T-helper 1 cell (primary cell): ENCODE measurements around the gene CDS2.
"Not testable (repeated sequence)": the region's sequence is repeated elsewhere in the genome, so short reads cannot be mapped to it uniquely, and the experiment has no call there.

Experiments used
- DNase-seq, 5 donors: peaks; one replicate each; pipeline ENCODE4 v3.0.0-alpha.2; 2012 to 2020
- total RNA-seq, 4 donors: gene quantifications; one replicate each; lab custom pipeline; 2026; lab: John Stamatoyannopoulos, UW

The CDS2 gene
- 104 to 149 (median 121) reads per million in 4 donors for total RNA-seq

GRCh38 chr20:5126512-5127203 lies at the start of gene CDS2:
Gene CDS2, plus strand, starts transcription at chr20:5127008. Its CDS starts 85 bp downstream, at chr20:5127093.
- peak; percentile 100 for DNase-seq

- DNase-seq, result peak in 1 of 5 donors; percentile 63
Observed at GRCh38 chr20:5077761-5078387, 48.9 kb upstream of the CDS2 start.

- DNase-seq, result peak; percentile 14 to 97 (median 50)
Observed at GRCh38 chr20:5078399-5078958, 48.3 kb upstream of the CDS2 start.

- DNase-seq, result peak in 1 of 5 donors; percentile 85
Observed at GRCh38 chr20:5080384-5080877, 46.4 kb upstream of the CDS2 start.

DNA sequence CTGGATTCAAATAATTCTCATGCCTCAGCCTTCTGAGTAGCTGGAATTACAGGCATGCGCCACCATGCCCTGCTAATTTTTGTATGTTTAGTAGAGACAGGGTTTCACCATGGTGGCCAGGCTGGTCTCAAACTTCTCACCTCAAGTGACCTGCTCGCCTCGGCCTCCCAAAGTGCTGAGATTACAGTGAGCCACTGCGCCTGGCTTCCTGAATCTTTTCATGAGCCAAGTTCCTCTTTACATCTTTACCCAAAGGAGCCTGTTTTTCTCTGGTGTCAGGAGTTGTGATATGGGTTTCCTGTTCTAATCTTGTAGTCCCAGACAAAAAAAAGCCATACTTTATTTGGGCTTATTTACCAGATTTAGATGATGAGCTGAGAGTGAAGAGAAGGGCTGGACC lies 41.4 kb upstream of the CDS2 start:
- no peak for DNase-seq

GRCh38 chr20:5088688-5089087 lies 38.1 kb upstream of the CDS2 start:
- no peak for DNase-seq

- peak in 1 of 5 donors; percentile 69 for DNase-seq
Observed at GRCh38 chr20:5090191-5090590, 36.6 kb upstream of the CDS2 start.

- no peak for DNase-seq
Observed at GRCh38 chr20:5091902-5092301, 34.9 kb upstream of the CDS2 start.

DNA sequence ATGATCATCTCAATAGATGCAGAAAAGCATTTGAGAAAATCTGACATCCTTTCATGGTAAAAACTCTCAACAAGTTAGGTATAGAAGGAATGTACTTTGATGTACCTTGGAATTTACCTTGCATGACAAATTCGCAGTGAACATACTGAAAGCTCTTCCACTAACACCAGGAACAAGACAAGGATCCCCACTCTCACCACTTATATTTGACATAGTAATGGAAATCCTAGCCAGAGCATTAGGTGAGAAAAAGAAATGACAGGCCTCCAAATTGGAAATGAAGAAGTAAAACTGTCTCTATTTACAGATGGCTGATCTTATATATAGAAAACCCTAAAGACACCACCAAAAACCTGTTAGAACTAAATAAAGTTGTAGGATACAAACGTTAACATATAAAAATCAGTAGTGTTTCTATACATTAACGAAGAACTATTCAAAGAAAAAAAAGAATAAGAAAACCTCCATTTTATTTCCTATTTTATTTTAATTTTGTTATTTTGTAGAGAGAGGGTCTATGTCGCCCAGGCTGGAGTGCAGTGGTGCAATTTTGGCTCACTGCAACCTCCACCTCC lies 34.0 kb upstream of the CDS2 start:
- DNase-seq, result no peak

GRCh38 chr20:5095454-5095853 lies 31.4 kb upstream of the CDS2 start:
- no peak for DNase-seq

GRCh38 chr20:5095931-5096330 lies 30.9 kb upstream of the CDS2 start:
- DNase-seq, result no peak

DNA sequence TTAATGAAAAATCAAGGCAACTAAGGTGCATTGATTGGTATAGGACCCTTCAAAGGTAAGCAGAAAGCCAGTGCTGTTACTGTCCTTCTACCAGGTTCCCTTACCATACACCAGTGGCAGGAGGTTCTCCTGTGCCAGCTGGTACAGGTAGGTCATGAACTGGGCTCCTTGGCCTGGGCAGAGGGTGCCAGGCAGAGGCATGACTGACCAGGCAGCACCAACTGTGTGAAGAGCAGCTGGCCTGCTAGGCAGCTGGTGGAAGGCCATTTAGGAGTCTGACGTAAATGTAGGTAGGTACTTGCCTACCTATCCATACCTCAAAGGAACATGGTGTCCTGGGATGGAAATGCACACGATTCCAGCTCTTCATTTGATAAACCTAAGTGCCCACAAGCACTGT lies 30.3 kb upstream of the CDS2 start:
- DNase-seq, result no peak

DNA sequence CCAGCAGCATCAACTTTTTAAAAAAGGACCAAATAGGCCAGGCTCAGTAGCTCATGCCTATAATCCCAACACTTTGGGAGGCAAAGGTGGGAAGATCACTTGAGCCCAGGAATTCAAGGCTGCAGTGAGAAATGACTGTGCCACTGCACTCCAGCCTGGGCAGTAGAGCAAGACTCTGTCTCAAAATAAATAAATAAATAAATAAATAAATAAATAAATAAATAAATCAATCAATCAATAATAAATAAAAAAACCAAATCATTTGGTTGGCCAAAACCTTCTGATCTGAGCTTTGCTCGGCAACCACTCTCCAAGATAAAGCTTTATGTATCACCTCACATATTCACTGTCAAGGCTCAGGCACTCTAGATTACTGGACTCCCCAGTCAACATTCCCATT lies 27.8 kb upstream of the CDS2 start:
- DNase-seq, result not testable (repeated sequence)

DNA sequence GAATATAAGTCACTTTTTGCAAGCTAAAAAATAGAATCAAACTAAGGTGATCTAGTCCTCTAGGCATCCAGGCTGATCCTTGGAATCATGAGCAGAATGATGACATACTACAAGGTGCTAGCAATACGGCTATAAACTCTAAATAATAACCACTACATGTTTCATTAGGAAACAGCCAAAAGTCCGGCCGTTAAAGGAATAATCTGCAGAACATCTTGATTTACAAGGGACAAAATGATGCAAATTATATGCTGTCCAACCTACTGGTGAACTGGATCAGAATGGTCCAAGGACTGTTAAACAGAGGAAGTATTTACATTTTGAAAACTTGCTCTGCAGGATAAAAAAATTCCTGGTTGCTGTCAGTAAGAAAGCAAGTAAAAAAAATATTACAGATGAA lies 26.9 kb upstream of the CDS2 start:
- DNase-seq, result not testable (repeated sequence)

DNA sequence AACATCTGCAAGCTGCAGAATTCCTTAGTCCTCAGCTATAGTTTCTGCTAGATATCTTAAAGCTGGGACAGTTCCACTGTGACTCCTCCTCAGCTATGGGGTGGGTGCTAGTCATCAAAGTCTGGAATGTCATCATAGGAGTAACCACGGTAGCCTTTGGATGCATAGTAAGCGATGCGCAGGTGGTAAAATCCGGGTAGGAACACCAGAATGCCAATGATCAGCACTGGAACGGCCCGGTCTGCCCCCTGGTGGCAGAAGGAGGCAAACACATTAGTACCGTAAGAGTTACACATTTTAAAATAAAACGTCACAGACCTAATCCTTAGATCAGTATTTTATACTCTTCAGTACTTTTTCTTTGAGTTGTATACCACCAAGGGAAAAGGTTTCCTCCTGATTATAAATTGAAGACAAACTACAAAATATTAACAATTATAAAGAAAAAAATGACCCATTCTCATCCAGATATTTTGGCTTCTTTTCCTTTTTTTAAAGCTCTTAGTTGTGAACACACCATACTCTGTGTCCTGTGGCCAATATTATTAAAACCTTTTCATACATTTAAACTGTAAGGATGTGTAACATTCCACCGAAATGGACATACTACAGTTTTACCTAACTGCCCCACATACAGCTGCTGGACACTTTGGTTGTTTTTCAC lies 26.0 kb upstream of the CDS2 start:
- DNase-seq, result peak; percentile 35 to 71 (median 63)

DNA sequence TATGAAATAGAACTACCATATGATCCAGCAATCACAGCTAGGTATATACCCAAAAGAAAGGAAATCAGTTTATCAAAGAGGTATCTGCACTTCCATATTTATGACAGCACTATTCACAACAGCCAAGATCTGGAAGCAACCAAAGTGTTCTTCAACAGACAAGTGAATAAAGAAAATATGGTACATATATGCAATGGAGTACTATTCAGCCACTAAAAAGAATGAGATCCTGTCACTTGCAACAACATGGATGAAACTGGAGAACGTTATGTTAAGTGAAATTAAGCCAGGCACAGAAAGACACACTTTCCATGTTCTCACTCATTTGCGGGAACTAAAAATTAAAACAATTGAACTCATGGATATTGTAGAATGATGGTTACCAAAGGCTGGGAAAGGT lies 22.3 kb upstream of the CDS2 start:
- no peak for DNase-seq

DNA sequence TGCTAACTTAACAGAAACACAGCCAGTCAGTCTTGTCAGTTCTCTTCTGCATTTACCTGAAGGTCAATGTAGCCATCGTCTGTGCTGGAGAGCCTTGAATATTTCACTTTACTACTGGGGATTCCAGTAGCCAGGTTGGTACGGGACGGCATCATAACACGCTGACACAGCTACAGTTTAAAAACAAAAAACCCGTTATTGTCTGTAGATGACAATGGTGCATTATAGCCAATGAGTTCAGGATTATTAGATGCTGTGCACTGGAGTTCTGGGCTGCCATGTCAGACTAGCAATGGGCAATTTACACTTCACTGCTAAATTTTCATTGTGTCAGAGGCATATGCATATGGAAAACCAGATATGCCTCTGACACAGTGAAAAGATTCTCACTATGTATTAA lies 17.5 kb upstream of the CDS2 start:
- no peak for DNase-seq

GRCh38 chr20:5113615-5113986 lies 13.2 kb upstream of the CDS2 start:
- DNase-seq, result no peak

GRCh38 chr20:5114403-5114802 lies 12.4 kb upstream of the CDS2 start:
- no peak for DNase-seq

DNA sequence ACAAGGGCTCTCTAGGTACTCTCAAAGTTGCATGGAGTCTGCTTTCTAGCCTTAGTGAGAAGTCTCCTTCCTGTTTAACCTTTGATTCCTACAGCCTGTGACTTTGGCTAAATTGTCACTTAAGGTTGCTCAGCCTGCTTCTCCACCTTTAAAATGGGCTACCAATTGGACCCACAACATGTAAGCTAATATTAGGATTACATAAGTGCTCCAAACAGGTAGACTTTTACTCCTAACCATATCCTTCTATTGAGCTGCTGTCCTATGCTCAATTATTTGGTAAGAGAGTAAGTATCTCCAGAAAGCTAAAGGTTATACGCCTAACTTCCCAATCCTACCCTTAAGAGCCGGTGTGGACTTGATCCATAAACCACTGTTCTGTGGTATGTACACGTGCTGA lies 9.9 kb upstream of the CDS2 start:
- no peak for DNase-seq

DNA sequence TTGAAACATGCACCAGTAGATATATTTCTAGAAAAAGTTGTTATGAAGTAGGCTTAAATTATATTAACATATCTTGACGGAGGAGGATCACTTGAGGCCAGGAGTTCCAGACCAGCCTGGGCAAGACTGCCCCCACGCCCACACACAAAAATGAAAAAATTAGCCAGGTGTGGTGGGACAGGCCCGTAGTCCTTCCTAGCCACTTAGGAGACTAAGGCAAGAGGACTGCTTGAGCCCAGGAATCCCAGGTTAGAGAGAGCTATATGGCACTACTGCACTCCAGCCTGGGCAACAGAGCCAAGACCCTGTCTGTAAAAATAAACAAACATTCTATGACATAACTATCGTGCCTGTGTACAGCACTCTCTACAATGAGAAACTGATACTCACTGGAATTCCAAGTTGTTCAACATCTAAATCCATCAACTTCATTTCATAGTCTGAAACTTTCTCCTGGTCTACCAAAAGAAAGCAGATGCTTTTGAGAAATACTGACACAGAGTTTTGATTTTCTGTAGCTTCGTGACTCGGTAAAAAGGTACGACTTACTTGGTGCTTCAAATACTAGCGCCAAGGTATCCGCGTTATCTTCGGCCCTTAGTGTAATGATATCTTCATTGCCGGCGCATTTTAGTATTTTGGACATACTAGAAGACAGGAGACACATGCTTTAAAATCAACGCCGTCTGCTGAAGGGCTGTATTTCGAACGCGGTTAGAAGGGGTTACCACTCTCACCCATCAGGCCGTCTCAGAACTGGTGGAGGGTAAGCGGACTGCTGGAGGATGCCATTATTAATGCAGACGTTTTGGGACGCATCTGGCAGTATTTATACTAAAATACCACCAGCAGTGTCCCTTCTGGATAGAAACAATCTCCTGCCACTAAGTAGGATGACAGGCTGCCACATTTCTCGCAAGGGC lies 8.3 kb upstream of the CDS2 start:
- DNase-seq, result peak in 1 of 5 donors; percentile 19

GRCh38 chr20:5119143-5119434 lies 7.7 kb upstream of the CDS2 start:
- DNase-seq, result no peak
